ENCODE data around the gene PRKCSH.
"Not testable (repeated sequence)": the region's sequence is repeated elsewhere in the genome, so short reads cannot be mapped to it uniquely, and the experiment has no call there.

Gene PRKCSH

GRCh38 chr19:11435057-11435832, at the start of gene PRKCSH, which contains the start of gene ODAD3:
TSS of gene PRKCSH (plus strand) at chr19:11435635. CDS start at chr19:11436118, 483 bp downstream.
TSS of gene ODAD3 (minus strand) at chr19:11435121. CDS start at chr19:11435016, 105 bp downstream.
- DNase-seq (ENCODE audit: low read depth) = peak; percentile 97

DNA sequence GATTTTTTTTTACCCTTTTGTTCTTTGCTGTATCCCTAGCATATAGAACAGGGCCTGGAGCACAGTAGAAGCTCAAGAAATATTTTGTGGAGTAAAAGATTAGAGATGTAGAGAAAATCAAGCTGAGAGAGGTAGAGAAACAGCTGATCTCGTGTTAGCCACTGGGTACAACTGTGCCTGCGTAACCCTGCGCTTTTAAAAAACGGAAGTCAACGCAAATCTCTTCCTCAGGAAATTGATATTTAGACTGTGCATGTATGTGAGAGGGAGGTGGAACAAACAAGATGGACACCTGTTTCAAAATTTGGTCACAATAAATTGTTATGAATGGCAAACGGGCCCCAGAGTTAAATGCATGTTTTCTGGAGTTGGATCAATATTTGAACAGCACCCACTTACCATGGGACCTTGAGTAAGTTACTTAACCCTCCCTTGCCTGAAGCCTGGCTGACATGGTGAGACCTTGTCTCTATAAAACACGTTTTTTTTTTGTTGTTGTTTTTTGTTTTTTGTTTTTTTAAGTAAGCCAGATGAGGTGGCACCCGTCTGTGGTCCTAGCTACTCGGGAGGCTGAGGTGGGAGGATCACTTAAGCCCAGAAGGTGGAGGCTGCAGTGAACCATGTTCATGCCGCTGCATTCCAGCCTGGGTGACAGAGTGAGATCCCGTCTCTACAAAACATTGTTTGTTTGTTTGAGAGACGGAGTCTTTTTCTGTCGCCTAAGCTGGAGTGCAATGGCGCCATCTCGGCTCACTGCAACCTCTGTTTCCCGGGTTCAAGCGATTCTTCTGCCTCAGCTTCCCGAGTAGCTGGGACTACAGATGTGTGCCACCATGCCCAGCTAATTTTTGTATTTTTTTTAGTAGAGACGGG, 48.0 kb upstream of the PRKCSH start:
- no peak for DNase-seq (ENCODE audit: low read depth)

GRCh38 chr19:11390359-11390758, 45.1 kb upstream of the PRKCSH start:
- DNase-seq (ENCODE audit: low read depth) = no peak

GRCh38 chr19:11390933-11391680, 44.3 kb upstream of the PRKCSH start:
- no peak for DNase-seq (ENCODE audit: low read depth)

DNA sequence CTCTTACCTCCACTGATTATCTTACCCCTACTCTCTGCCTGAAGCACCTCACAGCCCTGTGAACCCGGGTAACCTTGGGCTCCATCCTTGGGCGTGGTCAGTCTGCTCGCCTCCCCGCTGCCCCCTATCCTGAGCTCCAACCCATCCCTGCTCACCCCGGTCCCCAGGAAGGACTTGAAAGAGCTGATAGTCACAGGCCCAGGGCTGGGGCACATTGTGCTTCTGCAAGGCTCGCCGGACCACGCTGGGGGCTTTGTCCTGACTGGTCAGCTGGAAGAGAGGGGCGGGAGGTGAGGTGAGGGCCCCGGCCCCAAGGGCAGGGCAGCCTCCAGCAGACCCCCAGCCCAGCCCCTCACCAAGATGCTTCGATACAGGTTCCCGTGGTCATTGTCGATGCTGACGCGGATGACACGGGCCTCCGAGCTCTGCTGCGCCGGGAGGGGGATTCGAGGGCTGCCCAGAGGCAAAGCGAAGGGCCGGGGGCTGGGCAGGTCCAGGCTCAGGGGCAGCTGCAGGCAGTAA, 38.3 kb upstream of the PRKCSH start:
- no peak for DNase-seq (ENCODE audit: low read depth)

- DNase-seq (ENCODE audit: low read depth) = no peak
Measured at GRCh38 chr19:11399667-11400066, 35.8 kb upstream of the PRKCSH start.

DNA sequence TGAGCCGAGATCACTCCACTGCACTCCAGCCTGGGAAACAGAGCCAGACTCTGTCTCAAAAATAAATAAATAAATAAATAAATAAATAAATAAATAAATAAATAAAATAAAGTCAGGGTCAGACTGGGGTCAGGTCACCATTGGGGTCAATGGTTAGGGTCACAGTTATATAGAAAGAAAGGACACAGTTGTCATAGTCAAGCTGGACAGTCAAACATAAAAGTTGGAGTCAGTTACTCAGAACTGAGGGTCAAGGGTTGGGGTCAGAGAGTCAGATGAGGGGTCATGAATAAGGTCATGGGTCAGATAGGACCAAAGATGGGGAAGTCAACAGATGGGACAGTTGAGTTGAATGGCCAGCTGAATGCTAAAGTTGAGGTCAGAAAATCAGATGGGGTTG, 34.6 kb upstream of the PRKCSH start:
- no peak for DNase-seq (ENCODE audit: low read depth)

DNA sequence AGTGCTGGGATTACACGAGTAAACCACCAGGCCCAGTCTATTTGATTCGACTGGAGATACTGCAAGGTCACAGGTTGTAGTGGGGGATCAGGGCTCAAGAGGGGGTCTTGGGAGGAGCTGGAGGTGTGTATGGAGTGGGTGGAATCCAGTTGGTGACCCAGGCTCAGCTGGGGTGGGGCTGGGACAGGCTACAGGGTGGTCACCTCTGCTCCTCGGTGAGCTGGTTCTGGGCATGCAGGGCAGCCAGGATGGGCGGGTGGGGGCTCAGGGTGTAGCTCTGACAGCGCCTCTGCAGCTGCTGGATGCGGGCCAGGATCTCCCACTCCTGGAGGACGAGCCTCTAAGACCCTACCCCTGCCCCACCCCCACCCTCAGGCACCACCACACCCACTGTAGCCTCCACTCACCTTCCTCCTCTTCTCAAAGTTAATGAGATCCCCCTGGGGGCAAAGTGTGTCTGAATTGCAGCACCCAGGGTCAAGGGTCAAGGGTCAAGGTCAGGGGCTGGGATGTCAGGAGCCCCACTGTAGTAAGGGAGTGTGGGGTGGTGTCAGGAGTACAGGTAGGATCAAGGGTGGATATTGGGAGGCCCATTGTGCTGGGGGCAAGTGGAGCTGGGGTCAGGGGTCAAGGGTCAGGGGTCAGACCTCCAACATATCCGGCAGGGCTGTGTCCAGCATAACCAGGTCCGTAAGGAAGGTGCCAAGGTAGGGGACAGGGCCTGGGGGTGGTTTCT, 33.5 kb upstream of the PRKCSH start:
- DNase-seq (ENCODE audit: low read depth) = no peak

- DNase-seq (ENCODE audit: low read depth) = no peak
Measured at GRCh38 chr19:11404588-11405222, 30.7 kb upstream of the PRKCSH start.

DNA sequence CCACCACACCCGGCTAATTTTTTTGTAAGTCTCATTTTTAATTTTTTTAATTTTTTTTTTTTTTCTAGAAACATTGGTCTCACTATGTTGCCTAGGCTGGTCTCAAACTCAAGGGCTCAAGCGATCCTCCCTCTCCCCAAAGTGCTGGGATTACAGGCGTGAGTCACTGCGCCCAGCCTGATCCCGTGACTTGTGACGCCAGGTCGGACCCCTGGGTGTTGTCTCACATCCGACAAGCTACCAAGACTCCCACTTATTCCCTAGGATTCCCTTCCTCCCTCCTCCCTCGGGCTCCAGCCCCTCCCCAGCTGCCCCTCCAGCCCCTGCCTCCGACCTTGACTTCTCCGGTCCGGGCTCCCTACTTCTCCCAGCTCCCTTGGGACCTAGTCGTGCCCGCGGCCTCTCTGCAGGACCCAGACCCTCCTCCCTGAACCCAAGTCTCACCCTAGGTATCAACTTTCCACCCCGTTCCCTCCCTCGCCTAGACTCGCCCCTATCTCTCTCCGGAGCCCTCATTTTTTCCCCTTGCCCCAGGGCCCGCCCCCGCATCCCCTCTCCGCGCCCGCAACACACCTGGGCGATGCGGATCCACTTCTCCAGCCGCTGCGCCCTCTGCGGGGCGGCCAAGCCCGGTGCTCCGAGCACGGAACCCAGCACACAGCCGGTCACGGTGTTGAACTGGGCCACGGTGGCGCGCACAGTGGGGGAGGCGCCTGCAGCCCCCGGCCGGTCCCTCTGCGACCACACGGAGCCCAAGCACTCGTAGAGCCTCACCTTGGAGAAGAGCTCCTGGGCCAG, 29.4 kb upstream of the PRKCSH start:
- DNase-seq (ENCODE audit: low read depth) = no peak

DNA sequence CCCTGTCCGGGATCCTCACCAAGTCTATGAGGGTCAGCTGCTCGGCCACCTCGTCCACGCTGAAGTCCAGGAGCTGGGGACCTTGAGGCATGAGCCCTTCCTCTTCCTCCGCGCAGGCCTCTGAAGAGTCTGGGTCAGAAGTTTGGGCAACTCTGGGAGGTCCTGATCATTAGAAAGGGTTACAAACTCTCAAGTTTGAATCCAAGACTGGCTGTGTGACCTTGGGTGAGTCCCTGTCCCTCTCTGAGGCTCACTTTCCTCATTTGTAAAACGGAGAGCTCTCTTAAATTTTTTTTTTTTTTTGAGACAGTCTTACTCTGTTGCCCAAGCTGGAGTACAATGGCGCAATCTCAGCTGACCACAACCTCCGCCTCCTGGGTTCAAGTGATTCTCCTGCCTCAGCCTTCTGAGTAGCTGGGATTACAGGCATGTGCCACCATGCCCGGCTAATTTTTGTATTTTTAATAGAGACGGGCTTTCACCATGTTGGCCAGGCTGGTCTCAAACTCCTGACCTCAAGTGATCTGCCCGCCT, 28.7 kb upstream of the PRKCSH start:
- DNase-seq (ENCODE audit: low read depth) = not testable (repeated sequence)

GRCh38 chr19:11408591-11408990, 26.8 kb upstream of the PRKCSH start:
- no peak for DNase-seq (ENCODE audit: low read depth)

DNA sequence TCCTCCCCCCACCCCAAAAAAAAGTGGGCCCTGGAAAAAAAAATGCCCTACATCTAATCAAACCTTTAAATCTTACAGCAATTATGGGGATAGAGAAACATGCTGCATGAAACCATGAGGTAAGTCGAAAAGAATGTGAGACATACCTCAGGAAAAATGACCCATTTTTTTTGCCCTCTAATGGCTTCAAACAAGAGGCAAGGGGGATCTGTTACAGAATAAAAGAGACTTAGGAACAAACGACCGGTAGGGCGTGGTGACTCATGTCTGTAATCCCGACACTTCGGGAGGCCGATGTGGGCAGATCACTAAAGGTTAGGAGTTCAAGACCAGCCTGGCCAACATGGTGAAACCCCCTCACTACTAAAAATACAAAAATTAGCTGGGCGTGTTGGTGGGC, 24.8 kb upstream of the PRKCSH start:
- DNase-seq (ENCODE audit: low read depth) = no peak

DNA sequence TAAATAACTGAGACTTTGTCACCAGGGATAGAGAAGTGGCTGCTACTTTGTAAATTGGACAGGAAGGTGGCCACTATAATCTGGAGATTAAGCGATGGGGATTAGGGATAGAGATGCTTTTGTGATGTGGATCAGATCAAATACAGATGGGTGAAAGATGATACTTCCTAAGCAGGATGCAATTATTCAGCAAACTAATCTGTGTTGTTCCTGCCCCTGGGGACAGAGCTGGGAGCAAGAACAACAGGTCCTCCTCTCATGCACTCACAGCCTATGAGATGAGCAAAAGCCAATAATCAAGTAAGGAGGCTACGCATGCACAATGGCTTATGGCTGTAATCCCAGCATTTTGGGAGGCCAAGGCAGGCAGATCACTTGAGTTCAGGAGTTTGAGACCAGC, 20.9 kb upstream of the PRKCSH start:
- DNase-seq (ENCODE audit: low read depth) = no peak

- DNase-seq (ENCODE audit: low read depth) = no peak
Measured at GRCh38 chr19:11416346-11417052, 18.9 kb upstream of the PRKCSH start.

- no peak for DNase-seq (ENCODE audit: low read depth)
Measured at GRCh38 chr19:11418094-11418548, 17.3 kb upstream of the PRKCSH start.

GRCh38 chr19:11418549-11419506, 16.6 kb upstream of the PRKCSH start, which contains the start of gene RGL3:
TSS of gene RGL3 (minus strand) at chr19:11419314. CDS start at chr19:11419278, 36 bp downstream.
- no peak for DNase-seq (ENCODE audit: low read depth)
